ENCODE measurements around the gene OPTN. TPM values are rescaled to one million over a fixed set of nuclear protein-coding genes. Genes with fewer than 3 reads are reported as not detected.

Gene OPTN
- total and polyA plus RNA-seq, 9 donors = 42.9 to 133 (median 87.0) TPM

- Histone ChIP-seq H3K27me3 (no peaks in the 10 kb centered on the region), H3K36me3 (no peaks in the 10 kb centered on the region), H3K27ac (peak overlapping the region; percentile 76 to 96), H3K4me3 (peak overlapping the region; percentile 98), H3K4me1 (ENCODE audit: insufficient read depth) (peaks cover 10% of the 10 kb centered on the region), H3K9me3 (no peaks in the 10 kb centered on the region)
- intact Hi-C loops (cut with DNase I) = loop anchor here in 1 of 4 donors (10.0 kb wide), 1 partner anchor 834 kb away; no protein-coding TSS in a partner anchor
- 1% methylated on average over 14 of the region's 14 CpGs for WGBS, 3 donors
- TF ChIP-seq CTCF (IDR thresholded peaks at IDR 0.05) (peak in 1 of 3 donors; percentile 41), POLR2A (IDR thresholded peaks at IDR 0.05) (no peak)
- peak; percentile 59 to 70 (median 64) for DNase-seq
Measured at GRCh38 chr10:13099144-13099665, 758 bp upstream of the OPTN start.

GRCh38 chr10:13100349-13101294, 659 bp downstream of the OPTN start:
- Histone ChIP-seq H3K27ac (peak overlapping the region; percentile 76 to 96), H3K27me3 (no peaks in the 10 kb centered on the region)
- intact Hi-C loops (cut with DNase I) = no loop called here

GRCh38 chr10:13102002-13102794, 2.2 kb downstream of the OPTN start:
- Histone ChIP-seq H3K9me3 (no peaks in the 10 kb centered on the region), H3K27me3 (no peaks in the 10 kb centered on the region), H3K4me1 (ENCODE audit: insufficient read depth) (peaks cover 20% of the 10 kb centered on the region), H3K36me3 (no peaks in the 10 kb centered on the region), H3K4me3 (peak overlapping the region; percentile 1), H3K27ac (peak overlapping the region; percentile 63 to 96)
- intact Hi-C loops (cut with DNase I) = no loop called here
- 27 to 42% (median 31%) methylated on average over 13 of the region's 13 CpGs for WGBS, 3 donors
- no peak for TF ChIP-seq POLR2A (IDR thresholded peaks at IDR 0.05)
- TF ChIP-seq CTCF (IDR thresholded peaks at IDR 0.05) = no peak
- TF ChIP-seq EP300 (IDR thresholded peaks at IDR 0.05) = no peak
- peak in 1 of 5 donors; percentile 34 for DNase-seq

More at GRCh38 chr10:13100349-13101294, 659 bp downstream of the OPTN start:
- Histone ChIP-seq H3K4me3 (peak overlapping the region; percentile 98), H3K9me3 (no peaks in the 10 kb centered on the region), H3K36me3 (no peaks in the 10 kb centered on the region), H3K4me1 (ENCODE audit: insufficient read depth) (peaks cover 14% of the 10 kb centered on the region)
- peak in 3 of 5 donors; percentile 44 to 50 (median 49) for DNase-seq
- TF ChIP-seq EP300 (IDR thresholded peaks at IDR 0.05) (no peak), CTCF (IDR thresholded peaks at IDR 0.05) (no peak), POLR2A (IDR thresholded peaks at IDR 0.05) (no peak)
- WGBS, 3 donors = 1 to 2% (median 1%) methylated on average over 32 to 35 of the region's 35 CpGs

GRCh38 chr10:13103554-13103953, 3.6 kb downstream of the OPTN start:
- Histone ChIP-seq H3K27ac (no peak overlapping the region), H3K36me3 (no peaks in the 10 kb centered on the region), H3K9me3 (no peaks in the 10 kb centered on the region), H3K4me3 (no peak overlapping the region), H3K4me1 (ENCODE audit: insufficient read depth) (peaks cover 23% of the 10 kb centered on the region), H3K27me3 (no peaks in the 10 kb centered on the region)
- WGBS, 3 donors = 98% methylated on average over 2 of the region's 2 CpGs
- TF ChIP-seq POLR2A (IDR thresholded peaks at IDR 0.05) (no peak), EP300 (IDR thresholded peaks at IDR 0.05) (no peak), CTCF (IDR thresholded peaks at IDR 0.05) (no peak)
- no peak for DNase-seq
- intact Hi-C loops (cut with DNase I) = no loop called here
